MV-4-11 (cell line): ENCODE measurements around the gene TMCC2.

ENCODE experiments used
- DNase-seq: peaks from one replicate; lab custom pipeline; 2025; lab: John Stamatoyannopoulos, UW

The TMCC2 gene

GRCh38 chr1:205239078-205239477 is 11.3 kb downstream of the TMCC2 start:
- no peak for DNase-seq

GRCh38 chr1:205240118-205240517 is 12.4 kb downstream of the TMCC2 start:
- DNase-seq = no peak

GRCh38 chr1:205240569-205240968 is 12.8 kb downstream of the TMCC2 start:
- no peak for DNase-seq

DNA sequence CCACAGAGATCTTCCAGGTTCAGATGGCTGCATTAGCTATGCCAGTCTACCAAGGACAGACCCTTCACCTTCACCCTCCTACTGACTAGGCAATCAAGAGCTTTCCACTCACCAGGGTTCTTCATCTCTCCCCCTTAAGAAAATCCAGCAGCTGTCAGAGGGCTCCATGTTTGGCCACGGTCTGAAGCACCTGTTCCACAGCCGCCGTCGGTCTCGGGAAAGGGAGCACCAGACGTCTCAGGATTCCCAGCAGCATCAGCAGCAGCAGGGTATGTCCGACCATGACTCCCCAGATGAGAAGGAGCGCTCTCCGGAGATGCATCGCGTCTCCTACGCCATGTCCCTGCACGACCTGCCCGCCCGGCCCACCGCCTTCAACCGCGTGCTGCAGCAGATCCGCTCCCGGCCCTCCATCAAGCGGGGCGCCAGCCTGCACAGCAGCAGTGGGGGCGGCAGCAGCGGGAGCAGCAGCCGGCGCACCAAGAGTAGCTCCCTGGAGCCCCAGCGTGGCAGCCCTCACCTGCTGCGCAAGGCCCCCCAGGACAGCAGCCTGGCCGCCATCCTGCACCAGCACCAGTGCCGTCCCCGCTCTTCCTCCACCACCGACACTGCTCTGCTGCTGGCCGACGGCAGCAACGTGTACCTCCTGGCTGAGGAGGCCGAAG is 13.8 kb downstream of the TMCC2 start:
- no peak for DNase-seq

- DNase-seq = no peak
Measured at GRCh38 chr1:205243350-205244191, 15.8 kb downstream of the TMCC2 start.

DNA sequence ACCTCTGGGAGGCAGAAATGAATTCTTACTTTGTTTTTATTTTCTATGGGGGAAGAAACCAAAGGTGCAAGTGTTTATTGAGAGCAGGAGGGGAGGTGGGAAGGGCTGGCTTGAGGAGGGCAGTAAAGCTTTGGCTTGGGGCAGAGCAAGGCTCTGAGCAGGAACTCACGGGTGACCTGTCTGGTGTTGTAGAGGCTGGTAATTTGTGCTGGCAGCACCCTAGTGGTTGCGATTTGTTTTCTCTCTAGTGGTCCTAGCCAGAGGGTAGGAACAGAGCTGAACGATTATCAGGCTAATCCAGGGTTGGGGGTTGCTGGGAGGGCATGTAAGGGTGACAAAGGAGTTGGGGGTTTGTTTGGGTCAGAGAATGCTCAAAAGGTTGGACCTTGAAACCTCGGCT is 16.6 kb downstream of the TMCC2 start:
- no peak for DNase-seq

DNA sequence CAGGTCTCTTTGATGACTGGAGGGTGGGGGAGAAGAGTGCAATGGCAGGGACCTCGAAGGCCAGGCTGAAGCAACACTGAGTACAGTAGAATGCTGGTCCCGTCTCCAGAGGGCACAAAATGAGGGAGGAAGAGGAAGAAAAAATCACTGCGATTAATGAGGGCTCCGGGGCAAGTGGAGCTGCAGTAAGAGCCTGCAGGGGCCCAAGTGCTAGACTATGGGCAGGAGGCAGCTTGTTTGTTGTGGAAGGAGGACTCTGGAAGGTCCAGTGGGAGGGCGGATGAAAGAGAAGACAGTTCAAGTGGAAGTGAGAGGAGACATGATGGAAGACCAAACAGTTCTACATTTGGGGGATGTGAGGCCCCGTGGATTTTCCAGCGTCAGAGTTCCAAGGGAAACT is 17.4 kb downstream of the TMCC2 start:
- no peak for DNase-seq

- no peak for DNase-seq
Measured at GRCh38 chr1:205246351-205247119, 18.8 kb downstream of the TMCC2 start.

GRCh38 chr1:205247130-205247921 is 19.6 kb downstream of the TMCC2 start:
- no peak for DNase-seq

GRCh38 chr1:205248793-205249601 is 21.3 kb downstream of the TMCC2 start:
- no peak for DNase-seq

GRCh38 chr1:205249651-205250050 is 21.9 kb downstream of the TMCC2 start:
- no peak for DNase-seq

DNA sequence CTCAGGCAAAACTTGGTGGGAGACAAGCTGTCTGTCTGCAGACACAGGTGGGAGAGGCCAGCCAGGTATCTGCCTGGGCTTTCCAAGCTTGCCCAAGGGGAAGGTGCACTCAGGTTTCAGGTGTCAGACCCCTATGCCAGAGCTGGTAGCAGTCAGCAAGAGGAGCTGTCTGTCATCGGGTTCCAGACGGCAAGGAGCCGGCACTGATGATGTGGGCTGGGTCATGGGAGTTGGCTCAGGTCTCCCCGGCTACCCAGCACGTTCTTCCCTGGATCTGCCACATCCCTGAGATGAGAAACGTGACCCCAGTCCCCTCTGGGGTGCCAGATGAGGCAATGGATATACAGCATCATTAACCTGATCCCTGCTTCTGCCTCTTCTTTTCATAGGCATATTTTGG is 23.0 kb downstream of the TMCC2 start:
- DNase-seq = no peak

GRCh38 chr1:205251576-205251975 is 23.8 kb downstream of the TMCC2 start:
- DNase-seq = no peak

DNA sequence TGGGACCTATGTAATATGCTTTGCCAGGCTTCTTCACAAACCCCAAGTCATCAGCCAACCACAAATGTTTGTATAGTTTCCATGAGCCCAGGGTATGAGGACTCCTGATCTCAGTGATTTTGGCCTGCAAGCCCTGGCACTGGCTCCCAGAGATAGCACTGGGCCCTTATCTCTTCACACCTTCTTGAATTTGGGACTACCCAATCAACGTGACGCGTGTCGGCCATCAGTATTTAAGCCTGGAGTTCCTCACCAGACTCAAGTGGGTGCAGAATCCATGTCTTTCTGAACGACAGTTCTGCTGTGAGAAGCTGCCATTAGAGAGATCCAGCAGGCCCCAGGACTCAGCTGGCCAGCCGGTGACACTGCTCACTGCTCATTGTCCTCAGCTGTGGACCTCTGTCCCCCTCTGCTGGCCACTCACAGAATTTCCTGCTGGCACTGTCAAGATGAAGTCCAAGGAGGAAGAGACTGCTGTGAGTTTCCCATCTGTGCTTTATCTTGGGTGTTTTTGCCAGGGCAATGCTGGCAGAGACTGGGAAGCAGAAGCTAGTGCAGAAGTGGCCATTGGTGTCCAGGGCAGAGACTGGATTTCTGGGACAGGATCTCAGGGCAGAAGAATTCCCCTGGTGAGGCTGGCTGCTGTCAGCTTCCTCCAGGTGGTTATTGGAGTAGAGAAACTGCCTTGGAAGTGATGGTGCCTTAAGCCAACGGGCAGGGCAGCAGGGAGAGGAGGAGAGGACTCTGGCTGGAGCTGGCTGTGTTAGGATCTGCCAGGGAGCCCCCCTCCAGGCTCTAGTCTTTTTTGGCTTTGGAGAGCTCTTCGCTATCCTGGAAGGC is 28.4 kb downstream of the TMCC2 start:
- peak; percentile 82 for DNase-seq

DNA sequence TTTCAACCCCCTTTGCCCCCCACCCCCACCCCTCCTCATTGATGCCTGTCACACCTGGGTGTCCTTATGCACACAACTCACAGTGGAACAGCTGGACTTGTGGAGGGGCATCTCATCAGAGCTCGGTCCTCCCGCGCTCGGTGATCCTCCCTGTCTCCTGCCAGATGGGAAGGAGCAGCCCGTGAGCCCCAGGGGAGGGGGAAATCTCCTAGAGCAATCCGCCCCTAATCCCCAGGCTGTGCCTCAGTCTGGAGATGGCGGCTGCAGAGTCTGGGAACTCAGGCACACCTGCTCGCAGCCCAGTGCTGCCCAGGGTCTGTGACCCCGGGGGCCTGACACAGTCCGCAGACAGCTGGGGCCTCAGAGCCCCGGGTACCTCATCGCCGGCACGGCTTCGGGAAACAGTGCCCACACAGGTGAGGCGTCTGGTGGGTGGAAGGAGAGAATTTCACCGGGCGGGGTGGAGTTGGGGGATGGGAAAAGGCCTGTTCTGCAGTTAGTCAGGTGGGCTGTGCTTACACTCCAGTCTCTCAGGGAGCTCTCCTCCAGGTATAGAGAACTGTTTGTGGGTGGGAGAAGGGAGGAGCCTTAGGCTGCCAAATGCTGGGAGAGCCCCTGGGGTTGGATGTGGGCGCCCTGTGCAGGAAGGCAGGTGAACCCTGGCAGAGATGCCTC is 29.3 kb downstream of the TMCC2 start:
- DNase-seq = no peak

- DNase-seq = no peak
Measured at GRCh38 chr1:205257735-205258134, 30.0 kb downstream of the TMCC2 start.

DNA sequence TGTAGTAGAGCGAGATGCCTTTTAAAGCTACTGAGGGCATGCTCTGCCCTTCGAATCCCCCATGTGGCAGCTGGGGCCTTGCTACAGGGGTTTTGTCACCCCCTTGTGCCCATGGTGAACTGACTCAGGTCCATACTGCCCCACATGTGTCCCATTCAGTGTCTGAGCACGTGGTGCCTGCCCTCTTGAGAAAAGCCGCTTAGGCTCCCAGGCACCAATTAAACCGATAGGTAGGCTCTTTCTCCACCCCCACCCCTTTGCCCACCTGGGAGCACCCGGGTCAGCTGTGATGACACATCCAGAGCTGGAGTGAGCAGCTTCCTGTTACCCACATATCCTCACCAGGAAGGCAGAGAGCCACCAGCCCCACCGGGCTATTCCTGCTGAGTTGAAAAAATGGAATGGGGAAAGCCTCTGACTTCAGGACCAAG is 30.5 kb downstream of the TMCC2 start:
- no peak for DNase-seq

GRCh38 chr1:205258719-205259118 is 31.0 kb downstream of the TMCC2 start:
- no peak for DNase-seq

DNA sequence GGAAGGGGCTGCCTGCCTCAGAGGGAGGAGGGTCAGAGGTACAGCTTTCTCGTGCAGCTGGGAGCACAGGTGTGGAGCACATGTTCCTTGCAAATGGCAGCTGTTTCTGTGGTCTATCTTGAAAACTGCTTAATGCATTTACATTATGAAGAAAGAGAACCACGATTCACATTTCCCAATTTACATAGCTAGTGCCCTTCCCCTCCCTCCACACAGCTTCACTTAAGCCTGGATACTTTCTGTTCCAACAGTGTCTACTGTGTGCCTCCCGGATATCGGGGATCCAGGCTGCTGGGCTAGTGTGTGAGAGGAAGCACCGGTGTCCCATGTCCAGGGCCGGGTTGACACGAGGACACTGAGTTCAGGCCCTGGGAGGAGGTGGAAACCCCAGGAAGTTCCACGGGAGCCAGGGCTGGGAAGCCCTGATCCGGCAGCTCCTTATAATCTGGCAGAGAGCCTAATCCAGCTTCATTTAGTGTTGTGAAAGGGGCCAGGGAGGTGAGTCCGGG is 31.6 kb downstream of the TMCC2 start:
- DNase-seq = peak; percentile 59
